Activated CD4-positive, alpha-beta T cell treated with anti-CD3 and anti-CD28 coated beads, Interleukin-2, amount 10 ng/mL, durations not matched to agents 24 days and 14 days (primary cell): ENCODE data around the gene UTP14C. TPM values are rescaled to one million over a fixed set of nuclear protein-coding genes. Genes with fewer than 3 reads are reported as not detected.
A peak's percentile ranks its signal among the peaks of the same experiment; 100 is the strongest.

Source experiments
- DNase-seq: peaks from one replicate; pipeline ENCODE4 v3.0.0; 2022
- H3K27ac Mint-ChIP-seq: one replicate; pipeline ENCODE4 v1.8.0; 2022; ENCODE audit warnings: mild to moderate bottlenecking, mixed read lengths
- H3K27me3 Mint-ChIP-seq: one replicate; pipeline ENCODE4 v1.8.0; 2022; ENCODE audit warnings: mixed read lengths
- H3K36me3 Mint-ChIP-seq: one replicate; pipeline ENCODE4 v1.8.0; 2022; ENCODE audit warnings: low read depth, mild to moderate bottlenecking, mixed read lengths
- H3K4me1 Mint-ChIP-seq: one replicate; pipeline ENCODE4 v1.8.0; 2021; ENCODE audit warnings: mixed read lengths
- H3K4me3 Mint-ChIP-seq: one replicate; pipeline ENCODE4 v1.8.0; 2022; ENCODE audit warnings: mild to moderate bottlenecking, moderate library complexity, mixed read lengths
- H3K9me3 Mint-ChIP-seq: one replicate; pipeline ENCODE4 v1.8.0; 2021; ENCODE audit warnings: mixed read lengths
- intact Hi-C: fragments of 100-400 bp; cut with micrococcal nuclease; formaldehyde crosslinking; loops from one replicate; pipeline ENCODE4 v1.15.1; 2023
- total RNA-seq: library from RNA; stranded (reverse); gene quantifications from 2 replicates; pipeline ENCODE4 v1.2.3, GENCODE V29; 2022

UTP14C gene
- total RNA-seq, 1 donor from 2014 or later: 12.2 TPM

- Mint-ChIP-seq H3K4me3 (no peak overlapping the region), H3K36me3 (no peaks in the 10 kb centered on the region), H3K27me3 (peaks cover 24% of the 10 kb centered on the region), H3K4me1 (peaks cover 2% of the 10 kb centered on the region), H3K9me3 (no peaks in the 10 kb centered on the region), H3K27ac (no peak overlapping the region)
- DNase-seq: no peak
- intact Hi-C loops: no loop called here
Measured at GRCh38 chr13:51997641-51998330, 26.7 kb upstream of the UTP14C start.

- Mint-ChIP-seq H3K9me3 (no peaks in the 10 kb centered on the region), H3K36me3 (no peaks in the 10 kb centered on the region), H3K27me3 (peaks cover 21% of the 10 kb centered on the region), H3K27ac (no peak overlapping the region), H3K4me3 (no peak overlapping the region), H3K4me1 (peaks cover 2% of the 10 kb centered on the region)
- intact Hi-C loops: no loop called here
- DNase-seq: no peak
Measured at GRCh38 chr13:51998723-51999509, 25.6 kb upstream of the UTP14C start.

GRCh38 chr13:51999510-51999911 lies 25.0 kb upstream of the UTP14C start:
- Mint-ChIP-seq H3K9me3 (no peaks in the 10 kb centered on the region), H3K27me3 (peaks cover 19% of the 10 kb centered on the region), H3K36me3 (no peaks in the 10 kb centered on the region), H3K4me1 (peaks cover 2% of the 10 kb centered on the region), H3K27ac (no peak overlapping the region), H3K4me3 (no peak overlapping the region)
- no peak for DNase-seq
- intact Hi-C loops: no loop called here

GRCh38 chr13:51999921-52000320 lies 24.6 kb upstream of the UTP14C start:
- Mint-ChIP-seq H3K4me3 (no peak overlapping the region), H3K36me3 (no peaks in the 10 kb centered on the region), H3K27me3 (peaks cover 18% of the 10 kb centered on the region), H3K9me3 (no peaks in the 10 kb centered on the region), H3K27ac (no peak overlapping the region), H3K4me1 (peaks cover 2% of the 10 kb centered on the region)
- DNase-seq: no peak
- intact Hi-C loops: loop anchor here (2.0 kb wide), 1 partner anchor 237 kb away; no protein-coding TSS in a partner anchor

GRCh38 chr13:52001120-52001731 lies 23.3 kb upstream of the UTP14C start:
- no peak overlapping the region for H3K27ac Mint-ChIP-seq
- H3K27me3 Mint-ChIP-seq: peaks cover 18% of the 10 kb centered on the region
- intact Hi-C loops: loop anchor here (1.0 to 2.0 kb wide), 3 partner anchors 126 to 449 kb away; partner anchors contain the start of gene VPS36
- no peaks in the 10 kb centered on the region for H3K36me3 Mint-ChIP-seq
- no peaks in the 10 kb centered on the region for H3K4me1 Mint-ChIP-seq
- no peaks in the 10 kb centered on the region for H3K9me3 Mint-ChIP-seq
- peak; percentile 62 for DNase-seq
- no peak overlapping the region for H3K4me3 Mint-ChIP-seq

GRCh38 chr13:52002361-52002760 lies 22.1 kb upstream of the UTP14C start:
- H3K27ac Mint-ChIP-seq: no peak overlapping the region
- no peaks in the 10 kb centered on the region for H3K9me3 Mint-ChIP-seq
- H3K27me3 Mint-ChIP-seq: peaks cover 24% of the 10 kb centered on the region
- no peak for DNase-seq
- H3K4me3 Mint-ChIP-seq: no peak overlapping the region
- no peaks in the 10 kb centered on the region for H3K36me3 Mint-ChIP-seq
- no peaks in the 10 kb centered on the region for H3K4me1 Mint-ChIP-seq
- intact Hi-C loops: no loop called here

- intact Hi-C loops: no loop called here
- no peak overlapping the region for H3K4me3 Mint-ChIP-seq
- H3K9me3 Mint-ChIP-seq: no peaks in the 10 kb centered on the region
- H3K27ac Mint-ChIP-seq: no peak overlapping the region
- no peaks in the 10 kb centered on the region for H3K36me3 Mint-ChIP-seq
- no peak for DNase-seq
- peaks cover 29% of the 10 kb centered on the region for H3K27me3 Mint-ChIP-seq
- no peaks in the 10 kb centered on the region for H3K4me1 Mint-ChIP-seq
Measured at GRCh38 chr13:52003541-52003940, 20.9 kb upstream of the UTP14C start.

- H3K36me3 Mint-ChIP-seq: no peaks in the 10 kb centered on the region
- intact Hi-C loops: no loop called here
- no peak overlapping the region for H3K4me3 Mint-ChIP-seq
- no peak overlapping the region for H3K27ac Mint-ChIP-seq
- no peaks in the 10 kb centered on the region for H3K4me1 Mint-ChIP-seq
- H3K27me3 Mint-ChIP-seq: peaks cover 35% of the 10 kb centered on the region
- no peaks in the 10 kb centered on the region for H3K9me3 Mint-ChIP-seq
- no peak for DNase-seq
Measured at GRCh38 chr13:52004511-52005170, 19.9 kb upstream of the UTP14C start.

- Mint-ChIP-seq H3K4me3 (no peak overlapping the region), H3K27ac (no peak overlapping the region), H3K4me1 (peaks cover 2% of the 10 kb centered on the region), H3K27me3 (peaks cover 44% of the 10 kb centered on the region), H3K36me3 (no peaks in the 10 kb centered on the region), H3K9me3 (no peaks in the 10 kb centered on the region)
- no peak for DNase-seq
- intact Hi-C loops: no loop called here
Measured at GRCh38 chr13:52005841-52006522, 18.5 kb upstream of the UTP14C start.

- peaks cover 5% of the 10 kb centered on the region for H3K4me1 Mint-ChIP-seq
- H3K4me3 Mint-ChIP-seq: no peak overlapping the region
- no peak for DNase-seq
- no peaks in the 10 kb centered on the region for H3K36me3 Mint-ChIP-seq
- no peaks in the 10 kb centered on the region for H3K9me3 Mint-ChIP-seq
- intact Hi-C loops: no loop called here
- no peak overlapping the region for H3K27ac Mint-ChIP-seq
- H3K27me3 Mint-ChIP-seq: peaks cover 44% of the 10 kb centered on the region
Measured at GRCh38 chr13:52006523-52007245, 17.8 kb upstream of the UTP14C start.

GRCh38 chr13:52009946-52010345 lies 14.5 kb upstream of the UTP14C start:
- peaks cover 44% of the 10 kb centered on the region for H3K27me3 Mint-ChIP-seq
- peaks cover 5% of the 10 kb centered on the region for H3K4me1 Mint-ChIP-seq
- intact Hi-C loops: loop anchor here (5.0 to 10.0 kb wide), 4 partner anchors 193 to 642 kb away; partner anchors contain the start of genes DHRS12, SUGT1 and WDFY2
- no peaks in the 10 kb centered on the region for H3K9me3 Mint-ChIP-seq
- H3K27ac Mint-ChIP-seq: no peak overlapping the region
- no peak for DNase-seq
- H3K36me3 Mint-ChIP-seq: no peaks in the 10 kb centered on the region
- peak overlapping the region; percentile 15 for H3K4me3 Mint-ChIP-seq

GRCh38 chr13:52010890-52011631 lies 13.4 kb upstream of the UTP14C start, which contains the start of gene ATP7B:
ATP7B (minus strand) TSS chr13:52011450; CDS start chr13:52011337, 113 bp downstream.
- peak within 1 kb of the TSS; percentile 99 for H3K4me3 Mint-ChIP-seq
- H3K9me3 Mint-ChIP-seq: no peaks in the 10 kb centered on the region
- H3K36me3 Mint-ChIP-seq: peaks cover 5% of the 10 kb centered on the region
- intact Hi-C loops: loop anchor here (5.0 to 10.0 kb wide), 4 partner anchors 194 to 641 kb away; partner anchors contain the start of genes DHRS12, SUGT1 and WDFY2
- H3K4me1 Mint-ChIP-seq: peaks cover 8% of the 10 kb centered on the region
- peak within 1 kb of the TSS; percentile 93 for H3K27ac Mint-ChIP-seq
- peaks cover 40% of the 10 kb centered on the region for H3K27me3 Mint-ChIP-seq
- DNase-seq: peak; percentile 73
